ENCODE measurements around the gene ARHGAP31.

Gene ARHGAP31

DNA sequence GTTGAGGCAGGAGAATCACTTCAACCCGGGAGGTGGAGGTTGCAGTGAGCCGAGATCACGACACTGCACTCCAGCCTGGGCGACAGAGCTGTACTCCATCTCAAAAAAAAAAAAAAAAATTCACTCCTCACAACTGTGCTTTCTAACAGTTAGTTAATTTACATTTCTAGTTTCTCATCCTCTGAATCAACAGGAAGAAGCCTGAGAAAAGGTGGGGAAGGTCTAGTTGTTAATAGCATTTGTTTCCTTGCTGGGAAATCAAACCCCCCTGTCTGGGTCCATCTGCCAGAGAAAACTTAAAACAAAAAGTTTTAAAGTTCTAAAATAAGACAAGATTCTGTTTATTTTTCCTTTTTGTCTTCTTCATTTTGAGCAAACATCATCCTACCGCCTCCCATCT lies 106.9 kb downstream of the ARHGAP31 start:
- DNase-seq, result no peak

DNA sequence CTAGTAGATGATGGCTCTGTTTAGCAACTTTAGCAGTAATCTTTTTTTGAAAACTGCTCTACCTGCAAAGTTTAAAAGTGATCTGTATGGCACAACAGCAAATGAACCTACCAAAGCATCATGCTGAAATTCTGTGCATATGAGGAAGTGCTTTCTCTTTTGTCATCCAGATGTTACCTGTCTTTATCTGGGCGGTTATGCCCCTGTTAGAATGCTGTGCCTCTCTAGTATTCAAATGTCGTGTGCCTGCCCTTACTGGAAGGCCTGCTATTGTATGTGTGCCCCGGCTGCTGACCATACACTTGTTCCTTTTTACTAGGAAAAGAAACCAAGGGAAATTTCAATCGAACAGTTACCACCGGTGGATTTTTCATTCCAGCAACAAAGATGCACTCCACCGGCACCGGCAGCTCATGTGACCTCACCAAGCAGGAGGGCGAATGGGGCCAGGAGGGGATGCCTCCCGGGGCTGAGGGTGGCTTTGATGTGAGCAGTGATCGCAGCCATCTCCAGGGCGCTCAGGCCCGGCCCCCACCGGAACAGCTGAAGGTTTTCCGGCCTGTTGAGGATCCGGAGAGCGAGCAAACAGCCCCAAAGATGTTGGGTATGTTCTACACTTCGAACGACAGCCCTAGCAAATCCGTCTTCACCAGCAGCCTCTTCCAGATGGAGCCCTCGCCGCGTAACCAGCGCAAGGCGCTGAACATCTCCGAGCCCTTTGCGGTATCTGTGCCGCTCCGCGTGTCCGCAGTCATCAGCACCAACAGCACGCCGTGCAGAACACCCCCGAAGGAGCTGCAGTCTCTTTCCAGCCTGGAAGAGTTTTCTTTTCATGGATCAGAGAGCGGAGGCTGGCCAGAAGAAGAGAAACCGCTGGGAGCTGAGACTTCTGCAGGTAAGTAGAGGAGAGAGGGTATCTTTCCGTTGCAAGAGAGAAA lies 107.6 kb downstream of the ARHGAP31 start:
- no peak for DNase-seq

- no peak for DNase-seq
Measured at GRCh38 chr3:119402791-119403190, 108.6 kb downstream of the ARHGAP31 start.

DNA sequence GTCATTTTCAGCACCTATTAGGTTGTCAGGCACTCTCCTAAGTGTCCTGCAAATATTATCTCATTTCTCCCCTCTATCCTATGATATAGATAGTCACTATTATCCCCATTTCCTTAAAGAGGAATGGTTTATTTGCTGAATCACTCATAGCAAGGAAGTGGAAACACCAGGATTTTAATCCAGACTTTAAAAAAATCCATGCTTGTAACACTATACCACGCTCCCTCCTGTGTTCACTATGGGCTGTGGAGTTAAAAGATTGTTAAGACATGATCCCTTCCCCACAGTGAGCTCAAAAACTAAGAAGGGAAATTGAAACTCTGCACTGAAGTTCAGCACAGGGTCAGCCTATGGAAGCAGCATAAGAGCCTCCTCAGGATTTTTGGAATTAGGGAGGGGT lies 109.0 kb downstream of the ARHGAP31 start:
- no peak for DNase-seq

GRCh38 chr3:119405315-119405714 lies 111.1 kb downstream of the ARHGAP31 start:
- no peak for DNase-seq

- DNase-seq, result no peak
Measured at GRCh38 chr3:119408243-119408950, 114.2 kb downstream of the ARHGAP31 start.

DNA sequence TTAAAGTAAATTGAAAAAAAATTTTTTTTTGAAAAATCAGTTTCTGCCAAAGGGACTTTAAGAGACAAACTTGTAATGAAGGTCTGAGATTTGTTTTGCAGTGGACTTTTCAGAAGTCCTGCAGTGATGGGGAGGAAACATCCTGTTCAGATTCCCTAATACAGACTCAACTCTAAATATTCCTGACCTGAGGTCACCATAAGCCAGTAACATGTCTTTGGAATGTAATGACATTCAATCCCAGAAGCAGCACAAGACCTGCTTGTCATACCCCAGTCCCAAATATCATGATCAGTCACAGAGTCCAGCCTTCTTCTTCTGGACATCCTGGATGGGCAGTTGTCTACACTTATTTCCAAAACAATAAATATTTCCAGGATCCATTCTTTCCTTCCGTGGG lies 115.7 kb downstream of the ARHGAP31 start:
- DNase-seq, result no peak

DNA sequence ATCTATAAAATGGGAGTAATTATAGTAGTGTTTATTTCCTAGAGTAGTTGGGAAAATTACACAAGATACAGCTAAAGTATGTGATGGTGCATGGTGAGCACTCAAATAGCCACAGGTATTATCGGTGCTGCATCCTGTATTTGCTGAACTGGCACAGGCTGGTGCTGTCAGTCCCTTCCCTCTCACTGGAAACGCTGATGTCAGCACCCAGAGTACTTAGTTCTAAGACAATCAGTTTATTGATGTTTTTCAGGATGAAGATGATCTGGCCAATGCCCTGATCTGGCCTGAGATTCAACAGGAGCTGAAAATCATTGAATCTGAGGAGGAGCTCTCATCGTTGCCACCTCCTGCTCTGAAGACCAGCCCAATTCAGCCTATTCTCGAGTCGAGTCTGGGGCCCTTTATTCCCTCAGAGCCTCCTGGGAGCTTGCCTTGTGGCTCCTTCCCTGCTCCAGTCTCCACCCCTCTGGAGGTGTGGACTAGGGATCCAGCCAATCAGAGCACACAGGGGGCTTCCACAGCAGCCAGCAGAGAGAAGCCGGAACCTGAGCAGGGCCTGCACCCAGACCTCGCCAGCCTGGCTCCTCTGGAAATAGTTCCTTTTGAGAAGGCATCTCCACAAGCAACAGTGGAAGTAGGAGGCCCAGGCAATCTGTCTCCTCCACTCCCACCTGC lies 119.6 kb downstream of the ARHGAP31 start:
- no peak for DNase-seq

DNA sequence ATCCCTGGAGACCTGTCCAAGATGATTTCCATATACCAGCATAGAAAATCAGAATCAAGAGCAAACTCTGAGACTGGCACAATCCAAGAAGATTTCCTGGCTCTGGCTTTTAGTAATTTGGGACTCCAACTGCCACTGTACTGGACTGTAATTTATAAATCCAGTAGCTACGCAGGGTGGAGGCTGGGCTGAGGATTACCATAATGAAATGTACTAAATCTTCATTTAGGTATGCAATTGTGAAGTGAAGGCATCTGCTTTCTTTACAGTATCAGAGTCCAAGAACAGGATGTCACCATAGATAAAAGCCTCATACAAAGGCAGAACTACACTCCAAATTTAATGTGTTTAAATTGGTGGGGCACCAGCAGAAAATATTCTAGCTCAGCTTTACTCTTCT lies 122.7 kb downstream of the ARHGAP31 start:
- DNase-seq, result no peak

- no peak for DNase-seq
Measured at GRCh38 chr3:119417771-119418512, 123.8 kb downstream of the ARHGAP31 start.

- DNase-seq, result no peak
Measured at GRCh38 chr3:119418641-119419040, 124.5 kb downstream of the ARHGAP31 start.

DNA sequence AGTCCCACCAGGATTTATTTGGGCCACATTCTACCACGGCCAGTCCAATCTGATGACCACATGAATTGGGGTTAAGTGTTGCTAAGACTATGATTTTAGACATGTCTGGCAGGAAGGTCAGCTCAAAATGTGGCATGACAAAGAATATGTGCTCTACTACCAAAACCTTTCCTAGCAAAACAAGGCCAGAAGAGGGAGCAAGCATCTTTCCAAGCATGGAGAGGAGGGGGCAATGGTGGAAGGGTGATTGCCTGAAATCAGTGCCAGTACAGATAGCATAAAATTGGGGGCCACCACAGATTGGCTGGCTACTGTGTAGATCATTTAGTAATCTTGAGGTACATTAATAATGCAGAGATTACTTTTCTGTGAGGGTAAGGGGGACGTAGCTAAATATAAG lies 126.0 kb downstream of the ARHGAP31 start:
- no peak for DNase-seq

- no peak for DNase-seq
Measured at GRCh38 chr3:119427669-119428068, 133.5 kb downstream of the ARHGAP31 start.

DNA sequence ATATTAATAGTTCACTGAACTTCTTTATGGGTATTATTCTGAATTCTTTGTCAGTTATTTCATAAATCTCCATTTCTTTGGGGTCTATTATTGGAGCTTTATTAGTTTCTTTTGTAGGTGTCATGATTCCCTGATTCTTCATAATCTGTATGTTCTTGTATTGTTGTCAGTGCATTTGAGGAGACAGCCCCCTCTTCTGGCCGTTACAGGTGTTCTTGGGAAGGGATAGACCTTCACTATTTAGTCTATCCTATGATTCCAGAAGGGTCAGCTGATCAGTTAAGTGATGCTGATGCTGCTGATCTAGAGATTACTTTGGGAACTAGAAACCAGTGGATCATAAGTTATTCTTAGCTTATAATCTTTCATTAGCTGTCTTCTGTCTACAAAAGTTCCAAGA lies 134.4 kb downstream of the ARHGAP31 start:
- DNase-seq, result no peak

- DNase-seq, result no peak
Measured at GRCh38 chr3:119433613-119434325, 139.6 kb downstream of the ARHGAP31 start.

DNA sequence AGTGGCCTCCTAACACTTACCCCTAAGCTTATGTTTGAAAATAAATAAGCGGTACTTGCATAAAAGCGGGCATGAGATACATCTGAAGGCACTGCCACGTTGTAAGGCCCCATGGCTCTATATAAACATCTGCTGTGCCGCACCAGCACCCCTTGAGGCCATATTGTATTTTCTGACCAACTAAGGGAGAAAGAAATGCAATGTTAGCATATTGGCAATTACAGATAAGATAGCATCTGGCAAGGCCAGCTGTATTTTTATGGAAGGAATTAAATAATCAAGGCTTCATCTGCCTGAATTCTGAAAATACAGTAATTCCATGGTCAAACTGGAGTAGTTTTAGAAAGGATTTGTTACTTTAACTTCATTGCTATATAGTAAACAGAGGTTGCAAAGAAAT lies 140.5 kb downstream of the ARHGAP31 start:
- DNase-seq, result no peak

DNA sequence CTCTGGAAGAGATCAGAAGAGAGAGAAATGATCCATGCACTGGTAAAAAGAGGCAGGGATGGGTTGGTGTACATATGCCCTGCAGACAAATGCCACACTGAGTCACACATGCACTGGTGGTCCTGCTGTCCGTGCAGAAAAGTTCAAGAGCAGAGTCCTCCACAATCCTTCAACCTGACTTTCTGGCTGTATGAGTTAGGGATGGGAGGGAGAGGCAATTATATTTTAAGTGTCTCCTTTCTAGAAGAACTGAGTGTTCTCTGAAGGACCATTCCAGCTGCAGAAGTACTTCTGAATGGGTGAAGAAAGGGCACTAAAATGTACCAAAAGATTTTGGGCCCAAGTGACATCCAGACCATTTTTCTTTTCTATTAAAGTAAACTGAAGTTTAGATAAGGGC lies 142.8 kb downstream of the ARHGAP31 start:
- DNase-seq, result no peak

DNA sequence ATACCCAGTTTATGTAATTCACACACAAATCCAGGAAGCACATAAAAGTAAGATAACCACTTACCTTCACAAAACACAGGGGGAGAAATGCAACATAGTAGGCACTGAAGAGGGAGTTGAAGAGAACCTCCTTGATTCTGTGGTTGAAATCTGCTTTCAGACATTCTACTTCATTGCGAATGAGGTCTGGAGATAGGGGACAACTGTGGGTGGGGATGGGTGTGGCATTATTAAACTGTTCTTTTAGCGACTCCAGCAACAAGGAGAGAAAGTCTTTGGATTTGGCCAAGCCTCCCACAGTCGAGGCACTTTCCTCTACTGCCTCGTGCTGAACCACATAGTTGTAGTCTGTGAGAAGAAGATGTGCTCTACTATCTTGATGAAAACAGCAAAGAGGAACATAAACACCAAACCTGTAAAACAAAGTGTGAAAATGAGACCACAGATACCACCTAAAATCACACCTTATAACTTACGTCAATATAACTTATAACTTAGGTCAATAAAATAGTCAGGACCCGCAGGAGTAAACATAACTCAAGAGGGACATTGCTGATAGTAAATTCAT lies 143.6 kb downstream of the ARHGAP31 start:
- no peak for DNase-seq

DNA sequence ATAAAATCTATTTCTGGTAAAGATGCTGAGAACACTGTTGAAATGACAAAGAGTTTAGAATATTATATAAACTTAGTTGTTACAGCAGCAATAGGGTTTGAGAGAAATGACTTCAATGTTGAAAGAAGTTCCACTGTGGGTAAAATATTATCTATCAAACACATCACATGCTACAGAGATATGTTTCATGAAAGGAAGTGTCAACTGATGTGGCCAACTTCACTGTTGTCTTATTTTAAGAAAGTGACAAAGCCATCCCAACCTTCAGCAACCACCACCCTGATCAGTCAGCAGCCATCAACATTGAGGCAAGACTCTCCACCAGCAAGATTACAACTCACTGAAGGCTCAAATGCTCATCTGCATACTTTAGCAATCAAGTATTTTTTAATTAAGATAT lies 149.0 kb downstream of the ARHGAP31 start:
- DNase-seq, result no peak

- no peak for DNase-seq
Measured at GRCh38 chr3:119444590-119444989, 150.4 kb downstream of the ARHGAP31 start.

DNA sequence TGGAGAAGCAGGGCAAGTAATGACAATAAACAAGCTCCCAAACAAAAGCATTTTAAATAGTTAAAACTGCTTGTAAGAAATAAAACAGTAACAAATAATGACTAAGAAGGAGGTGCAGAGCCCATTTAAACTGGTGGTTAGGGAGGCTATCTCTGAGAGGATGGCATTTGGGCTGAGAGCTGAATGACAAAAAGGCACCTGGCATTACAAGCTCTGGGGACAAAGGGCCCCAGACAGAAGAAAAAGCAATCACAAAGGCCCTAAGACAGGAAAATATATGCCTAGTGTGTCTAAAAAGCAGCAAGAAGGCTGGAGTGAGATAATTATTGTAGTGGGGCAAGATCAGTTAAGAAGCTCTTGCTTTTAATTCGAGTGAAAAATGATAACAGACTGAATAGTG lies 159.6 kb downstream of the ARHGAP31 start:
- DNase-seq, result no peak

GRCh38 chr3:119456469-119456868 lies 162.3 kb downstream of the ARHGAP31 start:
- no peak for DNase-seq

Measured in NCI-H1436 treated with DMSO at 0.1 percent for 48 hours (cell line).